ENCODE measurements around the gene DNAJB6. TPM values are rescaled to one million over a fixed set of nuclear protein-coding genes. Genes with fewer than 3 reads are reported as not detected.

DNAJB6 gene
- total RNA-seq, 1 experiment from 2014 or later: 108 TPM

DNA sequence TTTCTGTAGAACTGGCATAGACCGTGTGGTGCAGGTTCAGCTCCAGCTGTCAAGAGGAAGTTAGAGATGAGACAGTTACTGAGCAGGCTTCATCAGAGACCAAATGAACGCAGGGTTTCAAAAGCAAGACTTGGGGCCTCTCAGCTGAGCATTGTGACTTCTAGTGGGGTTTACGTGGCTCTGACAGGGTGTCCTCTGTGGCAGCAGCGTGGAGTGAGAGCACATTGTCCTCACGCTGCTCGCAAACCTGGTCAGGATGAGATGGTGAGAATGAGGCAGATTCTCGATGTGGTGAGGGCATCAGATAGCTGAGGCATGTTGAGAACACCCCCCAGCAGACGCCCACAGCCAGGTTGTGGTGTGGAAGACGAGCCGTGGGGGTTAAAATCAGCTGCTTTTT is 126.0 kb downstream of the DNAJB6 start:
- Mint-ChIP-seq H3K27ac (ENCODE audit: unreplicated experiment) (no peak overlapping the region), H3K4me1 (ENCODE audit: low read depth, unreplicated experiment) (no peaks in the 10 kb centered on the region), H3K36me3 (ENCODE audit: insufficient read depth, unreplicated experiment) (no peaks in the 10 kb centered on the region), H3K27me3 (ENCODE audit: insufficient read depth, unreplicated experiment) (peaks cover 33% of the 10 kb centered on the region), H3K9me3 (ENCODE audit: unreplicated experiment) (no peaks in the 10 kb centered on the region), H3K4me3 (ENCODE audit: unreplicated experiment) (no peak overlapping the region)
- DNase-seq: peak in 1 of 2 experiments; percentile 14
- no peaks in the 10 kb centered on the region for H3K36me3 ChIP-seq (ENCODE audit: control insufficient read depth, insufficient read depth, low read length)
- no peaks in the 10 kb centered on the region; the same call in 1 of the 2 replicates for H3K27me3 ChIP-seq (replicated peaks; ENCODE audit: control insufficient read depth, insufficient read depth, low read length)
- no peaks in the 10 kb centered on the region for H3K9me3 ChIP-seq
- POLR2A ChIA-PET: no interaction called here
- BruUV-seq (replicated peaks): no TSS peak
- H3K4me1 ChIP-seq: no peaks in the 10 kb centered on the region
- H3K4me3 ChIP-seq (ENCODE audit: low read depth, low read length): no peak overlapping the region
- TF ChIP-seq, protein P1, sequence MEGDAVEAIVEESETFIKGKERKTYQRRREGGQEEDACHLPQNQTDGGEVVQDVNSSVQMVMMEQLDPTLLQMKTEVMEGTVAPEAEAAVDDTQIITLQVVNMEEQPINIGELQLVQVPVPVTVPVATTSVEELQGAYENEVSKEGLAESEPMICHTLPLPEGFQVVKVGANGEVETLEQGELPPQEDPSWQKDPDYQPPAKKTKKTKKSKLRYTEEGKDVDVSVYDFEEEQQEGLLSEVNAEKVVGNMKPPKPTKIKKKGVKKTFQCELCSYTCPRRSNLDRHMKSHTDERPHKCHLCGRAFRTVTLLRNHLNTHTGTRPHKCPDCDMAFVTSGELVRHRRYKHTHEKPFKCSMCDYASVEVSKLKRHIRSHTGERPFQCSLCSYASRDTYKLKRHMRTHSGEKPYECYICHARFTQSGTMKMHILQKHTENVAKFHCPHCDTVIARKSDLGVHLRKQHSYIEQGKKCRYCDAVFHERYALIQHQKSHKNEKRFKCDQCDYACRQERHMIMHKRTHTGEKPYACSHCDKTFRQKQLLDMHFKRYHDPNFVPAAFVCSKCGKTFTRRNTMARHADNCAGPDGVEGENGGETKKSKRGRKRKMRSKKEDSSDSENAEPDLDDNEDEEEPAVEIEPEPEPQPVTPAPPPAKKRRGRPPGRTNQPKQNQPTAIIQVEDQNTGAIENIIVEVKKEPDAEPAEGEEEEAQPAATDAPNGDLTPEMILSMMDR (IDR thresholded peaks at IDR 0.05; ENCODE audit: insufficient read depth in 1 of 2, low read depth in 1 of 2, low read length in 1 of 2, severe bottlenecking in 1 of 2, unreplicated experiment in 1 of 2): no peak
- intact Hi-C loops (cut with micrococcal nuclease; ENCODE audit: unreplicated experiment): no loop called here
- CTCF ChIA-PET: no interaction called here

DNA sequence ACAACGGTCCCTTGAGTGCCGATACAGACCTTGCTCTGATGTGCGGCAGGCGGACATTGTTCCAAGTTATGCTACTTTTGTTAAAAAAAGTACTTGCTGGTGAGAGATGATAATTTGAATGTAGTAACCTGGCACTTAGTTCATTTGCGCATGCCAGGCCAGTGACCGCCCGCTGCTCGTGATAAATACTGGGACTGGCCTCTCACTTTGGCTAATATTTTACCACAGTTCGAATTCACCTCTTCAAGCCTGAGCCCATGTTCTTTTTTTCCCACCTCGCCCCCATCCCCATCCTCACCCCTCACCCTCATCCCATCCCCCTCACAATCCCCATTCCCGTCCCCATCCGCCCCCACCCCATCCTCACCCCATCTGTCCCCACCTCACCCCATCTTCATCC is 126.4 kb downstream of the DNAJB6 start:
- TF ChIP-seq, protein P1 (IDR thresholded peaks at IDR 0.05; ENCODE audit: insufficient read depth in 1 of 2, low read depth in 1 of 2, low read length in 1 of 2, severe bottlenecking in 1 of 2, unreplicated experiment in 1 of 2): no peak
- Histone ChIP-seq H3K4me1 (no peaks in the 10 kb centered on the region), H3K9me3 (no peaks in the 10 kb centered on the region), H3K27me3 (replicated peaks; ENCODE audit: control insufficient read depth, insufficient read depth, low read length) (no peaks in the 10 kb centered on the region; the same call in 1 of the 2 replicates), H3K36me3 (ENCODE audit: control insufficient read depth, insufficient read depth, low read length) (no peaks in the 10 kb centered on the region), H3K4me3 (ENCODE audit: low read depth, low read length) (no peak overlapping the region)
- CTCF ChIA-PET: no interaction called here
- Mint-ChIP-seq H3K4me3 (ENCODE audit: unreplicated experiment) (no peak overlapping the region), H3K4me1 (ENCODE audit: low read depth, unreplicated experiment) (no peaks in the 10 kb centered on the region), H3K27me3 (ENCODE audit: insufficient read depth, unreplicated experiment) (peaks cover 31% of the 10 kb centered on the region), H3K27ac (ENCODE audit: unreplicated experiment) (no peak overlapping the region), H3K36me3 (ENCODE audit: insufficient read depth, unreplicated experiment) (no peaks in the 10 kb centered on the region), H3K9me3 (ENCODE audit: unreplicated experiment) (no peaks in the 10 kb centered on the region)
- no TSS peak for BruUV-seq (replicated peaks)
- intact Hi-C loops (cut with micrococcal nuclease; ENCODE audit: unreplicated experiment): no loop called here
- POLR2A ChIA-PET: no interaction called here
- no peak for DNase-seq

DNA sequence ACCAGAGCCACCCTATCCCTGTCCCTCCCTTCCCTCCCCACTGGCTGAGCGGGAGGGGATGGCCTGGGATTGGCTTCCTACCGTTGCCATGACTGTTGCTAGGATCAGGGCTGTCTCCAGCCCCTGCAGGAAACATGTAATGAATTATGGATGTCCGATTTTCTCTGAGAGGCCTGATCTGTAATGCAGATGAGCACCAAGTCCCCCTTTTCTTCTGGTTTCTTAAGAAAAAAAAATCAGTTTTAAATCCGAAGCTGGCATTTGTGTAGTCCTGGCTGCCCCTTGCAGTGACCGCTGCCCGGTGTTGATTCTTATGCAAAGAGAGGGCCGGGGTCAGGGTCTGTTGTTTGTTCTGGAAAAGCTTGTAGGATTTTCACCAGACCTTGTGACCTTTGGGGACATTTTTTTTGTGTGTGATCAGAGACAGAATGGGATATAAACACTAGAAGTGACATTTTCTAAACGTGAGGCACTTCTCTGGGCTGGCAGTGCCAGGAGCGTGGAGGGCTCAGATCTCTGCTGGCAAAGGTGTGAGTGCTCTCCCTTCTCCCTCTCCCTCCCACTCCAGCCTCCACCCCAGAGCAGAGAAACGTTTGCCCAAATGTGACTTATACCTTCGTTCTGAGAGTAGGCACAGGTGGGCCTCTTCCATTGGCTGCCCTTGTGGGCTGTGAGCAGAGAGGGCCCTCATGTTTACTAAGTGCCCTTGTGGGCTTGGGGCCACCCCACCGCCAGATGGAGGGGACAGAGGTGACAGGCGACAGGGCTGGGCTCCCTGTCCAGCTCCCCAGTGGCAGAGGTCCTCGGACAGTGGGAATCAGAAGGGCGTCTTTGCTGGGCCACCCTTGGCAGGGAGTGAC is 127.5 kb downstream of the DNAJB6 start:
- H3K4me1 Mint-ChIP-seq (ENCODE audit: low read depth, unreplicated experiment): no peaks in the 10 kb centered on the region
- Histone ChIP-seq H3K4me3 (ENCODE audit: low read depth, low read length) (no peak overlapping the region), H3K9me3 (no peaks in the 10 kb centered on the region), H3K27me3 (replicated peaks; ENCODE audit: control insufficient read depth, insufficient read depth, low read length) (no peaks in the 10 kb centered on the region; the same call in 1 of the 2 replicates), H3K36me3 (ENCODE audit: control insufficient read depth, insufficient read depth, low read length) (no peaks in the 10 kb centered on the region), H3K4me1 (no peaks in the 10 kb centered on the region)
- peak in 1 of 2 experiments; percentile 17 for DNase-seq
- H3K4me3 Mint-ChIP-seq (ENCODE audit: unreplicated experiment): no peak overlapping the region
- no peak overlapping the region for H3K27ac Mint-ChIP-seq (ENCODE audit: unreplicated experiment)
- no peaks in the 10 kb centered on the region for H3K9me3 Mint-ChIP-seq (ENCODE audit: unreplicated experiment)
- ChIA-PET CTCF (interaction anchor here (0.6 kb wide), 1 partner anchor 10 kb away, joined by 4 read pairs; no protein-coding TSS in a partner anchor), POLR2A (no interaction called here)
- TF ChIP-seq, protein P1 (IDR thresholded peaks at IDR 0.05; ENCODE audit: insufficient read depth in 1 of 2, low read depth in 1 of 2, low read length in 1 of 2, severe bottlenecking in 1 of 2, unreplicated experiment in 1 of 2): no peak
- intact Hi-C loops (cut with micrococcal nuclease; ENCODE audit: unreplicated experiment): no loop called here
- BruUV-seq (replicated peaks): no TSS peak
- no peaks in the 10 kb centered on the region for H3K36me3 Mint-ChIP-seq (ENCODE audit: insufficient read depth, unreplicated experiment)
- H3K27me3 Mint-ChIP-seq (ENCODE audit: insufficient read depth, unreplicated experiment): peaks cover 29% of the 10 kb centered on the region

All from Caco-2 (cell line).